H1 (cell line): ENCODE data around the gene HACD3. TPM values are rescaled to one million over a fixed set of nuclear protein-coding genes. Genes with fewer than 3 reads are reported as not detected.

Experiments
- CTCF ChIA-PET: fragments of 300-600 bp; sonication (Branson Sonifier 250); formaldehyde crosslinking; loops from one replicate; lab custom pipeline; 2021; ENCODE audit not compliant: partially characterized antibody; lab: Charles Lee
- POLR2A ChIA-PET: fragments of 300-600 bp; sonication (Branson Sonifier 250); formaldehyde crosslinking; loops from one replicate; lab custom pipeline; 2021; ENCODE audit warnings: inconsistent platforms; ENCODE audit not compliant: partially characterized antibody; lab: Charles Lee
- DNase-seq, 2 experiments: peaks; one replicate each; pipeline versions ENCODE4 v3.0.0 to v3.0.0-alpha.2; 2010 to 2022; ENCODE audit warnings: low spot score in 2 of 2, low read depth in 1 of 2, mixed read lengths in 1 of 2
- FAIRE-seq: peaks from 2 replicates; lab custom pipeline; 2011; peaks lifted over from hg19 to GRCh38; lab: Jason Lieb, UNC
- H2AFZ ChIP-seq: 2 replicates; pipeline ENCODE4 v1.8.1; 2012; ENCODE audit warnings: low read length, inconsistent platforms
- H2AK5ac ChIP-seq: 2 replicates; pipeline ENCODE4 v1.6.1; 2013; ENCODE audit warnings: low read depth, low read length
- H2BK120ac ChIP-seq: replicated peaks from 2 replicates; pipeline ENCODE3; 2013; ENCODE audit warnings: low read depth, low read length, inconsistent platforms
- H2BK12ac ChIP-seq: 2 replicates; pipeline ENCODE4 v1.6.1; 2013; ENCODE audit warnings: low read depth, low read length
- H2BK15ac ChIP-seq: 2 replicates; pipeline ENCODE4 v1.6.1; 2013; ENCODE audit warnings: low read length
- H2BK20ac ChIP-seq: 2 replicates; pipeline ENCODE4 v1.6.1; 2013; ENCODE audit warnings: low read length
- H2BK5ac ChIP-seq: 2 replicates; pipeline ENCODE4 v1.6.1; 2013; ENCODE audit warnings: low read depth, low read length
- H3K14ac ChIP-seq: 2 replicates; pipeline ENCODE4 v1.6.1; 2013; ENCODE audit warnings: inconsistent platforms; ENCODE audit not compliant: insufficient read length
- H3K18ac ChIP-seq: 2 replicates; pipeline ENCODE4 v1.6.1; 2013; ENCODE audit warnings: low read length; ENCODE audit errors: extremely low read depth
- H3K23ac ChIP-seq: 2 replicates; pipeline ENCODE4 v1.6.1; 2013; ENCODE audit warnings: inconsistent platforms; ENCODE audit not compliant: insufficient read length
- H3K23me2 ChIP-seq: 2 replicates; pipeline ENCODE4 v1.6.1; 2013; ENCODE audit warnings: low read depth, low read length
- H3K27ac ChIP-seq: 2 replicates; pipeline ENCODE4 v1.6.1; 2011; ENCODE audit warnings: low read depth, low read length, inconsistent platforms
- H3K27me3 ChIP-seq, 4 experiments: replicated peaks in 1 of 4; 1 replicate in 1 of 4; 2 replicates in 3 of 4; pipeline versions ENCODE4 v1.6.1 to v1.8.1; 2011 to 2013; ENCODE audit warnings: low read length in 3 of 4, mild to moderate bottlenecking in 3 of 4, inconsistent platforms in 2 of 4, mixed read lengths in 2 of 4, moderate library complexity in 1 of 4; ENCODE audit not compliant: control insufficient read depth in 3 of 4, insufficient read depth in 3 of 4; ENCODE audit errors: extremely low read depth in 1 of 4
- H3K36me3 ChIP-seq, 4 experiments: 2 replicates each; pipeline versions ENCODE4 v1.6.1 to v1.8.1; 2011 to 2013; ENCODE audit warnings: mild to moderate bottlenecking in 4 of 4, low read length in 3 of 4, moderate library complexity in 2 of 4, control low read depth in 1 of 4, inconsistent platforms in 1 of 4; ENCODE audit not compliant: insufficient read depth in 4 of 4, control insufficient read depth in 2 of 4
- H3K4ac ChIP-seq: replicated peaks from 2 replicates; pipeline ENCODE3; 2013; ENCODE audit warnings: low read length, low read depth, mixed read lengths, inconsistent platforms; ENCODE audit not compliant: insufficient read length
- H3K4me1 ChIP-seq, 4 experiments: replicated peaks in 1 of 4; 1 replicate in 1 of 4; 2 replicates in 3 of 4; pipeline versions ENCODE4 v1.6.1 to v1.8.1; 2011 to 2013; ENCODE audit warnings: low read length in 3 of 4, inconsistent platforms in 2 of 4, mixed read lengths in 1 of 4; ENCODE audit not compliant: insufficient read depth in 4 of 4, control insufficient read depth in 3 of 4
- H3K4me2 ChIP-seq, 2 experiments: 2 replicates each; pipeline versions ENCODE4 v1.6.1 to v1.8.1; 2011 to 2013; ENCODE audit warnings: low read depth in 2 of 2, low read length in 2 of 2, control low read depth in 1 of 2, inconsistent platforms in 1 of 2, mild to moderate bottlenecking in 1 of 2; ENCODE audit not compliant: insufficient read depth in 1 of 2
- H3K4me3 ChIP-seq, 4 experiments: fragments of 200-600, 300-600 bp in 1 of 4; sonication (generic), shearing (Covaris generic), sonication (Bioruptor Twin) in 1 of 4; 2 replicates each; pipeline versions ENCODE4 v1.5.1 to v1.8.1; 2011 to 2016; ENCODE audit warnings: low read length in 4 of 4, low read depth in 3 of 4, control low read depth in 2 of 4, inconsistent platforms in 2 of 4, mild to moderate bottlenecking in 2 of 4, mixed read lengths in 1 of 4, moderate library complexity in 1 of 4; ENCODE audit not compliant: insufficient read depth in 2 of 4; ENCODE audit errors: extremely low read depth in 1 of 4
- H3K56ac ChIP-seq: replicated peaks from 2 replicates; pipeline ENCODE3; 2013; ENCODE audit warnings: low read depth, mild to moderate bottlenecking, mixed read lengths, low read length, inconsistent platforms; ENCODE audit not compliant: insufficient read length
- H3K79me1 ChIP-seq: 2 replicates; pipeline ENCODE4 v1.6.1; 2013; ENCODE audit warnings: low read depth, low read length, control low read depth
- H3K79me2 ChIP-seq, 2 experiments: 2 replicates each; pipeline versions ENCODE4 v1.6.1 to v1.8.1; 2012 to 2013; ENCODE audit warnings: low read length in 2 of 2, mild to moderate bottlenecking in 2 of 2, inconsistent platforms in 1 of 2; ENCODE audit not compliant: insufficient read depth in 2 of 2, control insufficient read depth in 1 of 2
- H3K9ac ChIP-seq, 4 experiments: replicated peaks in 1 of 4; 1 replicate in 1 of 4; 2 replicates in 3 of 4; pipeline versions ENCODE4 v1.6.1 to v1.8.1; 2011 to 2013; ENCODE audit warnings: low read depth in 3 of 4, low read length in 3 of 4, control low read depth in 2 of 4, mild to moderate bottlenecking in 2 of 4, moderate library complexity in 2 of 4, inconsistent platforms in 1 of 4; ENCODE audit errors: extremely low read depth in 1 of 4
- H3K9me3 ChIP-seq, 2 experiments: 2 replicates each; pipeline versions ENCODE4 v1.6.1 to v1.8.1; 2012 to 2013; ENCODE audit warnings: mild to moderate bottlenecking in 2 of 2, moderate library complexity in 2 of 2, control low read depth in 1 of 2, inconsistent platforms in 1 of 2, low read depth in 1 of 2, low read length in 1 of 2, mixed read lengths in 1 of 2; ENCODE audit not compliant: insufficient read depth in 2 of 2
- H4K20me1 ChIP-seq, 2 experiments: replicated peaks in 1 of 2; 2 replicates each; pipeline versions ENCODE3 to v1.8.1; 2011 to 2013; ENCODE audit warnings: inconsistent platforms in 2 of 2, low read length in 2 of 2, mild to moderate bottlenecking in 1 of 2; ENCODE audit not compliant: insufficient read depth in 2 of 2, control insufficient read depth in 1 of 2
- H4K5ac ChIP-seq: 2 replicates; pipeline ENCODE4 v1.6.1; 2013; ENCODE audit warnings: low read length, low read depth, mixed read lengths, inconsistent platforms; ENCODE audit not compliant: insufficient read length
- H4K8ac ChIP-seq: 2 replicates; pipeline ENCODE4 v1.8.0; 2013; ENCODE audit warnings: mild to moderate bottlenecking, moderate library complexity, low read length, inconsistent platforms; ENCODE audit not compliant: insufficient read depth; ENCODE audit errors: extremely low read depth
- H4K91ac ChIP-seq: replicated peaks from 2 replicates; pipeline ENCODE3; 2013; ENCODE audit warnings: low read length, mixed read lengths, inconsistent platforms; ENCODE audit not compliant: insufficient read length
- CBX8 ChIP-seq: fragments of 300-800, 300-1000 bp; sonication (generic); IDR thresholded peaks from 2 replicates; pipeline ENCODE4 v1.7.1; 2016; ENCODE audit warnings: low read depth, low read length, borderline replicate concordance
- HDAC2 ChIP-seq, 2 experiments: fragments of 300-600 bp in 1 of 2; sonication (generic) in 1 of 2; IDR thresholded peaks; 2 replicates each; pipeline ENCODE4 v1.6.1; 2011 to 2012; ENCODE audit warnings: low read depth in 2 of 2, low read length in 2 of 2, mild to moderate bottlenecking in 2 of 2, moderate library complexity in 2 of 2, borderline replicate concordance in 1 of 2, inconsistent platforms in 1 of 2
- WGBS, 2 experiments: shearing (Covaris generic) in 1 of 2; methylation state at CpG; one replicate each; pipeline versions ENCODE4 v1.1.6 to v1.1.7; 2013 to 2015; ENCODE audit warnings: low lambda C conversion rate in 2 of 2, mixed read lengths in 2 of 2, inconsistent platforms in 1 of 2, low coverage in 1 of 2, missing lambda C conversion rate in 1 of 2; ENCODE audit not compliant: insufficient replicate concordance in 2 of 2, insufficient coverage in 1 of 2, insufficient read length in 1 of 2; ENCODE audit errors: extremely low coverage in 1 of 2, missing lambda C conversion rate in 1 of 2; 5-methylcytosine and 5-hydroxymethylcytosine counted together
- polyA plus RNA-seq, 7 experiments: library from polyadenylated mRNA; depleted of rRNA in 3 of 7; stranded (reverse) in 5 of 7; unstranded in 2 of 7; fragments of >200 nt in 5 of 7; fragments of 200-250 nt in 2 of 7; gene quantifications; 1 replicate in 5 of 7; 2 replicates in 1 of 7; 4 replicates in 1 of 7; pipeline versions ENCODE4 v1.2.1 to v1.2.3, GENCODE V29; 2011 to 2013; ENCODE audit warnings: missing spikeins in 2 of 7, mixed read lengths in 2 of 7
- total RNA-seq: library from RNA; stranded (reverse); fragmentation: NEBNext Ultra II Directional; extraction: Animal tissue kit (Norgen Biotek cat#: 25700); gene quantifications from 2 replicates; pipeline ENCODE4 v1.2.1, GENCODE V29; 2021
- TF ChIP-seq, protein P1 (sequence below): IDR thresholded peaks from 2 replicates; pipeline ENCODE4 v1.6.1; 2012; ENCODE audit warnings: low read length, inconsistent platforms
- TF ChIP-seq, protein P2 (sequence below): IDR thresholded peaks from 2 replicates; pipeline ENCODE4 v1.6.1; 2012; ENCODE audit warnings: inconsistent platforms

Gene HACD3
- total and polyA plus RNA-seq, 2 of the 8 experiments (the other 6 are each of a cell fraction or from before 2014, with no cell fraction given), result 78.8 to 120 TPM

DNA sequence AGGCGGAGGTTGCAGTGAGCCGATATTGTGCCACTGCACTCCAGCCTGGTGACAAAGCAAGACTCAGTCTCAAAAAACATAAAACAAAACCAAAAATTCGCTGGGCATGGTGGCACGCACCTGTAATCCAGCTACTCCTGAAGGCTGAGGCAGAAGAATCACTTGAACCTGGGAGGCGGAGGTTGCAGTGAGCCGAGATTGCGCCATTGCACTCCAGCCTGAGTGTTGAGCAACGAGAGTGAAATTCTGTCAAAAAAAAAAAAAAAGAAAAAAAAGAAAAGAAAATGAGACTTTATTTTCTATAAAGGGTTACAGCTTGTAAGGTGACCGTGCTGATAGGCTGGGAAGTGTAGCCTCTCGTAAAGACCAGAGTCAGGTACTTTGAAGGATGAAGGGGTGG is 6.0 kb upstream of the HACD3 start:
- WGBS, 2 experiments, result 82% methylated on average over 10 of the region's 10 CpGs; no CpG with 5 or more reads in 1 of the 2 experiments
- ChIA-PET CTCF (interaction anchor here (0.9 to 1.2 kb wide), 2 partner anchors 33 to 113 kb away, joined by 3 read pairs; no protein-coding TSS in a partner anchor), POLR2A (no interaction called here)
- TF ChIP-seq HDAC2 (IDR thresholded peaks at IDR 0.05; ENCODE audit: borderline replicate concordance in 1 of 2, low read depth in 2 of 2, low read length in 2 of 2), result no peak
- TF ChIP-seq CBX8, result no peak
- TF ChIP-seq, protein P1, sequence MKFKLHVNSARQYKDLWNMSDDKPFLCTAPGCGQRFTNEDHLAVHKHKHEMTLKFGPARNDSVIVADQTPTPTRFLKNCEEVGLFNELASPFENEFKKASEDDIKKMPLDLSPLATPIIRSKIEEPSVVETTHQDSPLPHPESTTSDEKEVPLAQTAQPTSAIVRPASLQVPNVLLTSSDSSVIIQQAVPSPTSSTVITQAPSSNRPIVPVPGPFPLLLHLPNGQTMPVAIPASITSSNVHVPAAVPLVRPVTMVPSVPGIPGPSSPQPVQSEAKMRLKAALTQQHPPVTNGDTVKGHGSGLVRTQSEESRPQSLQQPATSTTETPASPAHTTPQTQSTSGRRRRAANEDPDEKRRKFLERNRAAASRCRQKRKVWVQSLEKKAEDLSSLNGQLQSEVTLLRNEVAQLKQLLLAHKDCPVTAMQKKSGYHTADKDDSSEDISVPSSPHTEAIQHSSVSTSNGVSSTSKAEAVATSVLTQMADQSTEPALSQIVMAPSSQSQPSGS, result no peak
- TF ChIP-seq, protein P2, sequence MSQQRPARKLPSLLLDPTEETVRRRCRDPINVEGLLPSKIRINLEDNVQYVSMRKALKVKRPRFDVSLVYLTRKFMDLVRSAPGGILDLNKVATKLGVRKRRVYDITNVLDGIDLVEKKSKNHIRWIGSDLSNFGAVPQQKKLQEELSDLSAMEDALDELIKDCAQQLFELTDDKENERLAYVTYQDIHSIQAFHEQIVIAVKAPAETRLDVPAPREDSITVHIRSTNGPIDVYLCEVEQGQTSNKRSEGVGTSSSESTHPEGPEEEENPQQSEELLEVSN, result no peak

More for the DNA sequence above, 6.0 kb upstream of the HACD3 start:
- Histone ChIP-seq H3K79me2 (no peaks in the 10 kb centered on the region), H2AFZ (no peak overlapping the region), H3K18ac (no peak overlapping the region), H3K4me2 (no peak overlapping the region), H3K23me2 (no peaks in the 10 kb centered on the region), H2BK15ac (no peak overlapping the region), H3K9me3 (no peaks in the 10 kb centered on the region), H3K27me3 (no peaks in the 10 kb centered on the region), H2BK5ac (no peak overlapping the region), H4K8ac (no peak overlapping the region), H3K79me1 (no peaks in the 10 kb centered on the region), H3K56ac (no peak overlapping the region), H4K20me1 (no peaks in the 10 kb centered on the region), H3K23ac (no peak overlapping the region), H3K27ac (no peak overlapping the region), H3K4me1 (peaks cover 0 to 2% (median 0%) of the 10 kb centered on the region in 4 experiments; a peak in 1 of 7 replicates), H2BK120ac (no peak overlapping the region), H3K4ac (no peak overlapping the region), H2AK5ac (no peak overlapping the region), H3K36me3 (no peaks in the 10 kb centered on the region), H3K9ac (no peak overlapping the region), H2BK12ac (no peak overlapping the region), H4K91ac (no peak overlapping the region), H4K5ac (no peak overlapping the region), H3K14ac (no peak overlapping the region), H3K4me3 (no peak overlapping the region), H2BK20ac (no peak overlapping the region)
- no peak for FAIRE-seq
- DNase-seq, result no peak
